HG03520 (cell line): ENCODE measurements around the gene SH3BP1.
A peak's percentile ranks its signal among the peaks of the same experiment; 100 is the strongest.
"Not testable (repeated sequence)": the region's sequence is repeated elsewhere in the genome, so short reads cannot be mapped to it uniquely, and the experiment has no call there.

ENCODE experiments used
- ATAC-seq: cut with Tn5 transposase; IDR thresholded peaks from one replicate; pipeline ENCODE4 v1.9.1; 2021; ENCODE audit warnings: mild to moderate bottlenecking, moderate library complexity; ENCODE audit not compliant: unreplicated experiment

Gene SH3BP1

GRCh38 chr22:37676736-37677492 lies 37.4 kb downstream of the SH3BP1 start:
- peak; percentile 45 for ATAC-seq

GRCh38 chr22:37677493-37677974 lies 38.1 kb downstream of the SH3BP1 start:
- ATAC-seq, result no peak

GRCh38 chr22:37678372-37678771 lies 38.9 kb downstream of the SH3BP1 start:
- ATAC-seq, result no peak

GRCh38 chr22:37679670-37680069 lies 40.2 kb downstream of the SH3BP1 start:
- no peak for ATAC-seq

GRCh38 chr22:37680191-37680851 lies 40.9 kb downstream of the SH3BP1 start:
- ATAC-seq, result no peak

GRCh38 chr22:37681001-37681424 lies 41.5 kb downstream of the SH3BP1 start:
- no peak for ATAC-seq

- ATAC-seq, result no peak
Observed at GRCh38 chr22:37681556-37682049, 42.1 kb downstream of the SH3BP1 start.

- no peak for ATAC-seq
Observed at GRCh38 chr22:37684803-37685615, 45.5 kb downstream of the SH3BP1 start.

- ATAC-seq, result peak; percentile 80
Observed at GRCh38 chr22:37686002-37686982, 46.8 kb downstream of the SH3BP1 start, which contains the start of gene NOL12. TSS of gene NOL12 (plus strand) at chr22:37686343. CDS start at chr22:37686393, 50 bp downstream.

GRCh38 chr22:37690407-37690806 lies 50.9 kb downstream of the SH3BP1 start:
- ATAC-seq, result no peak

GRCh38 chr22:37690901-37691504 lies 51.5 kb downstream of the SH3BP1 start:
- ATAC-seq, result no peak

- no peak for ATAC-seq
Observed at GRCh38 chr22:37692627-37693285, 53.3 kb downstream of the SH3BP1 start.

- not testable (repeated sequence) for ATAC-seq
Observed at GRCh38 chr22:37694131-37694530, 54.7 kb downstream of the SH3BP1 start.

- not testable (repeated sequence) for ATAC-seq
Observed at GRCh38 chr22:37696260-37696656, 56.8 kb downstream of the SH3BP1 start.

GRCh38 chr22:37696657-37697537 lies 57.4 kb downstream of the SH3BP1 start, which contains the start of gene TRIOBP:
TSS of gene TRIOBP (plus strand) at chr22:37697048. CDS start at chr22:37701366, 4,318 bp downstream.
- no peak for ATAC-seq

GRCh38 chr22:37697538-37697835 lies 58.0 kb downstream of the SH3BP1 start:
- no peak for ATAC-seq

- ATAC-seq, result no peak
Observed at GRCh38 chr22:37701141-37701786, 61.8 kb downstream of the SH3BP1 start.
